Measurements from ENCODE around the gene NR1H4.
"Not testable (repeated sequence)": the region's sequence is repeated elsewhere in the genome, so short reads cannot be mapped to it uniquely, and the experiment has no call there.

NR1H4 gene

GRCh38 chr12:100473050-100473715 is 483 bp upstream of the NR1H4 start:
- no peak for DNase-seq (ENCODE audit: low read depth)

GRCh38 chr12:100474617-100475016 is 951 bp downstream of the NR1H4 start:
- no peak for DNase-seq (ENCODE audit: low read depth)

GRCh38 chr12:100476013-100476751 is 2.5 kb downstream of the NR1H4 start:
- no peak for DNase-seq (ENCODE audit: low read depth)

DNA sequence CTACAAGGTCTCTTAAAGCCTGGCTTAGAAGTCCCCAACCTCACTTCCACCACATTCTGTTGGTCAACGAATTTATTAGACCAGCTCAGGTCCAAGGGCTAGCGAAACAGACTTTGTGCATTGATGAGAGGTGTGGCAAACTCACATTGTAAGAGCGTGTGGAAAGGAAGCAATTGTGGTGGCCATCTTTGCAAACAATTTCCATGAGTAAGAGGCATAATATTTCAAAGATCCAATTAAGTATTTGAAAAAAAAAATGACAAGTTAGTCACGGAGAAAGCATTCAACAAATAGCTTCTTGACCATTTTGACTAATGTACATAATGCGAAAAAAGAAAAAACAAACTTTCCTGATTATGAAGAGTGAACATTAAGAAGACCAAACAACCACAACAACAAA is 7.4 kb downstream of the NR1H4 start:
- peak; percentile 12 for DNase-seq (ENCODE audit: low read depth)

DNA sequence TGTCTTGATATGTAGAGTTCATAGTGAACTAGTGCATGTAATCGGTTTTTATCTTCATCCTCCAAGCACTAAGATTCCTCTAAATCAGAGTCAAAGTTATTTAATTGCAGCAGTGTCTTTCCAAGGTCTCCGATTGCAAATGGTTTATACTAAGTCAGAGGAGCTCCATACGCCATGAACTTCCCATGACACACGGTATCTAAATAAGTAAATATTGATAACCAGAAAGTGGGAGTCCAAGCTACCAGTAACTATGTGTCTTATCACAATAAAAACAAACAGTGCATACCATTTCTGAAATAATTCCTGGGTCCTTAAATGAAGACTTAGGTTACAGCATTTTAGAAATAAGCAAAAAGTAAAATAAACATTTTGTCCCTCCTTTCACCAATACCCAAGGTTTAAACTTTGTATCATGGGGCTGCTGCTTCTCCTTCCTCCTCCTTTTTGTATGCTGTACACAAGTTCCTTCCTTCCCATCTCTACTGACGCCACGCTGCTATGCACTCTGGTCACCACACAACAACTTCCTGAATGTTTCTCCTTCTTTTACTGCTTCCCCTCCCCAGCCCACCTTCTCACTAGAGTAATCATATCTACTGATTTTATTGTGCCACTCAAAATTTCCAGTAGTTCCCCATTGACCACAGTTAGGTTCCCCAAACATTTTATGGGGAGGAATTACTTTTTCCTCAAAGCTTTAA is 10.7 kb downstream of the NR1H4 start:
- no peak for DNase-seq (ENCODE audit: low read depth)

- no peak for DNase-seq (ENCODE audit: low read depth)
These were observed 11.3 kb downstream of the NR1H4 start for GRCh38 chr12:100484891-100485471.

DNA sequence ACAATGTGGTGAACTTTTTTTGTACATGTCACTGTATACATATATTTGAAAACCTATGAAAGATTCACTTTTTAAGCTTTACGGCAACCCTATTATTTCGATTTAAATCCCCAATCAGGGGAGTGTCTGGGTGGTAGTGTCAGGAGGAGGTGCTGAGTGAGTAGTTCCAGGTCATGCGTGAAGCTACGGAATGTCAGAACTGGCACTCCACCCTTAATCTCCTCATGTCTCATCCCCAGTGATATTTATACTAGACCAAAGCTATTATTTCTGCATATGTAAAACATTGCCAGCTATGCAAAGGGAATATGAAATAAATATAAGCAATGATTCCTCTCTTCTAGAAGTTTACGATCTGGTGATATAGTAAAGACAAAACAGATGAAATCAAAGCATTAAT is 12.3 kb downstream of the NR1H4 start:
- DNase-seq (ENCODE audit: low read depth): no peak

DNA sequence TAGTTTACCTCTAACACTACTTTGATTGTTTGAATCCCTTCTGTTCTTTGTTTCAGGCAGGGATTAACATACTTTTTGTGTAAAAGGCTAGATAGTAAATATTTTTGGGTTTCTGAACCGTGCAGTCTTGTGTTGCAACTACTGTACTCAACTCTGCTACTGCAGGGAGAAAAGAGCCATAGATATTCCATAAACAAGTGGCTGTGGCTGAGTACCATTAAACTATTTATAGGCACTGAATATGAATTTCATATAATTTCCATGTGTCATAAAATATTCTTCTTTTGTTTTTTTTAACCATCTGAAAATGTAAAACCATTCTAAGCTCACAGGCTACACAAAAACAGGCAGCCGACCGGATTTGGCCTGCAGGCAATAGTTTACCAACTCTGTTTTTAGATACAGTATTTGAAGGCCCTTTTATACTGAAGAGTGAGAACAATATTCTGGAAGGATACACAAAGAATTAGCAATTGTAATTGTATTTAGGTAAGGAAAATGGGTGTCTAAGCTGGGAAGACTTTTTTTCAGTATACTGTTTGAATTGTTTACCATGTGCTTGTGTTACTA is 15.7 kb downstream of the NR1H4 start:
- no peak for DNase-seq (ENCODE audit: low read depth)

GRCh38 chr12:100490056-100490455 is 16.4 kb downstream of the NR1H4 start:
- DNase-seq (ENCODE audit: low read depth): no peak

DNA sequence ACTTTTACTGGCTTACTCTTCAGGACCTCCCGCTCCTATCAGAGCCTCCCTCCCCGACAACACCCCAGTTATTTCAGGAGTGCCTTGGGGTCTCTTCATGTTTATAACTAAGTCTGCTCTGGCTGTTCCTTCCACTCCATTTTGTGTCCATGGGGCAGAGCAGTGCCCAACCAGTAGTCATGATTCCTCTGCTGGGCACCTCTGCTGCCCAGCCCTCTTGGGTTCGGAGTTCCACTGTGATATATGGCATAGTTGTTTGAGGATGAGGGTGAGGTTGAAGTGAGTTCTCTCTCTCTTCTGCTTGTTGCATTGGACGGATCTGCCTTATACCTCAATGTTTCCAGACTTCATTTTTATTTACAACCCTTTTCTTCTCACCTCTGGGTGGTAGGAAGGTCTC is 17.4 kb downstream of the NR1H4 start:
- no peak for DNase-seq (ENCODE audit: low read depth)

DNA sequence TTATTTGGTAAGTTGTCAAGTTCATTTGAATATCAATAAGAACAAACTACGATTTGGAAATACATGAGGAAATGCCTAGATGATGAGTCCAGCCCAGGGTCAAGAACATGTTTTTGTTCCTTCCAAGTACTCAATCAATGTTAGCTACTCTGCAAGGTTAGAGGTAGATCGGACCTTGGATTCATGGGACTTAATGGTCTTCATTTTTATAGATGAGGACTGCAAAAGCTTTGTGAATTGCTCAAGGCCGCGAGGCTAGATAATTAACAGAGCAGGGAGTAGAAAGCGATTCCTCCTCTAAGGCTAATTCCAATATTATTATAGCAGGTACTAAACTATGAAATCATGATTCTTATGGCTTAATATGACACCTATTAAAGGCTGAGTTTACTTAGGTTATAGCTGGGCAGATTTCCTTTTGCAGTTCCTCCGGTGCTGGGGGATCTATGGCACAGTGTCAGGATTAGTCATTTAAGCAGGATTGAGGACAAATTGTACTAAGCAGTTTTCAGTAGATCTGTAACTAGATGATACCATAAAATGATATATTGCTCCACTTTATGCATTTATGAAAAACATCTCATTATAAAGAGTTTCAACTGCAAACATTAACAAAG is 19.8 kb downstream of the NR1H4 start:
- no peak for DNase-seq (ENCODE audit: low read depth)

GRCh38 chr12:100494026-100494425 is 20.4 kb downstream of the NR1H4 start:
- DNase-seq (ENCODE audit: low read depth): no peak

DNA sequence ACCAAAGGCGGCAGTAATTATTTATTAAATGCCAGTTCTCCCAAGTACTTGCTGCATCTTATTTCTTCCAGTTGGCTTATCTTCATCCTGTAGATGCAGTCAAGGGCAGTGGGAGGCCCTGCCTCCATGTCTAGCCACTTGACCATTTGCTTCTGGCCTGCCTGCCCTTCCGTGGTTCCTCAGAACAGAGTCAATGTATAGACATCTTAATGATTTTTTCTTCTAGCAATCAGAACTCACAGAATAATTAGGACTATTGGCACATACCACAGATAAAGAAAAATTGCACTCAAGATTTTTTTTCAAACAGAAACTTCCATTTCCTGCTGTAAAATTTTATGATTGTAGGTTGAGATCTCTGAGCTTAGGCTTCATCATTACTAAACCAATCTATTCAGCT is 20.9 kb downstream of the NR1H4 start:
- DNase-seq (ENCODE audit: low read depth): no peak

DNA sequence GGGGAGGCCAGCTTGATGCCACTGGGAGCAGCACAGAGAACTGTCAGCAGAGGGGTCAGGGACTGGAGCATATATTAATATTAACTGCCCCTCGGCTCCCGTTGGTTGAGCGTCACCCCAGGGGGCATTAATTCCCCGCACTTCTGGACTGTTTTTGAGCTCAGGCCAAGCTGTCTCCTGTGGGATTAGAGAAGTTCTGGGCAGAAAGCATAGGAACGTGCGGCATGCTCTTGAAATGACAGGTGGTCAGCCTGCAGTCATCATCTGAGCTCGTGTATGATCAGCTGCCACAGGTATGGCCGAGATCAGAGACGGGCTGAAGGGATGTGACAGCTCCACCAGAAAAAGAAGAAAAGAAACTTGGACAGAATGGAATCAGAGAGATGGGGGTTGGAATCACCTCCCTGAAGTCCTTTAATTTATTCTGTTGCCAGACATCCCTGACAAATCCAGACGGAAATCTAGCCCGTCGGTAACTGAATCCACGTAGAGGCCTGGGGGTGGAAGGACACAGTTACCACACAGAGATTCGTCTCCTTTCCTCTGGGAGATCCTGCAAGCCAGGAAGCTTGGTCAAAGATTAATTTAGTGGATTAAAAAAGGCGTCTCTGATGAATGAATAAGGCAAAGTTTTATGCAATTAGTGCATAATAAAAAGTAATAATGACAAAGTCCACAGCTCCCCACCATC is 23.6 kb downstream of the NR1H4 start:
- no peak for DNase-seq (ENCODE audit: low read depth)

- DNase-seq (ENCODE audit: low read depth): no peak
These were observed 24.5 kb downstream of the NR1H4 start for GRCh38 chr12:100498141-100498540.

- DNase-seq (ENCODE audit: low read depth): no peak
These were observed 25.8 kb downstream of the NR1H4 start for GRCh38 chr12:100499416-100499815.

- not testable (repeated sequence) for DNase-seq (ENCODE audit: low read depth)
These were observed 29.1 kb downstream of the NR1H4 start for GRCh38 chr12:100502718-100503117.

DNA sequence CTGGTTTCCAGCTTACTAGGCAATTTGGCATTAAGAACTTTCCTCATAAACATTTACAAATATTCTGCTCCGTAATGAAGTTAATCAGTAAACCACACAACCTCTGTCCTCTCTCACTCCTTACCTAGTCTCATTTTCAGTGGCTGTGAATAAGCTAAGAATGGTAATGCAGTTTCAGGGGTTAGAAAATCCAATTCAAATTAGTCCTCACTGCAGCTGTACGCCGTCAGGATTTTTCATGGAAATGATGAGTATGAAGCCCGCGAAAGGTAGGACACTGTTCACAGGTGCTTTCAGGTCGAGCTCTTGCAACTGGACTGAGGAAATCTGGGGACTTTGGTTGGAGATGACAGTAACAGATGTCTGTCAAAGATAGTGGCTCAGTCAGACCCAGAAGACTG is 29.6 kb downstream of the NR1H4 start:
- no peak for DNase-seq (ENCODE audit: low read depth)

DNA sequence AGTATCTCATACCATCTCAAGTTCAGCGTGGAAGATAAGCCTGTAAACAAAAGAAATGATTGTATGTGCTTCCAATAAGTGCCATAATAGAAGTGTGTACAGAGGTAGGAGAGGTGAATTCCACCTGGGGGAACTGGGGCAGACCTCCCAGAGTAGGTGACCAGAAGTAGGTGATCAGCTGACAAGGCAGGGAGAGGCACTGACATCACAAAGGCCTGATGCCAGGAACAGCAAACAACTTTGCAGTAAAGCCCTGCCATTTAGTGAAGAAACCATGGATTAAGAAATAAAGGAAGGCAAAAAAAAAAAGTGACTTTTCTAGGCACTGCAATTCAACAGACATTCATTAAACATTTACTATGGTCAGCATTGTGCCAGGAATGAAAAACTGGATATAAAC is 31.1 kb downstream of the NR1H4 start:
- DNase-seq (ENCODE audit: low read depth): no peak

DNA sequence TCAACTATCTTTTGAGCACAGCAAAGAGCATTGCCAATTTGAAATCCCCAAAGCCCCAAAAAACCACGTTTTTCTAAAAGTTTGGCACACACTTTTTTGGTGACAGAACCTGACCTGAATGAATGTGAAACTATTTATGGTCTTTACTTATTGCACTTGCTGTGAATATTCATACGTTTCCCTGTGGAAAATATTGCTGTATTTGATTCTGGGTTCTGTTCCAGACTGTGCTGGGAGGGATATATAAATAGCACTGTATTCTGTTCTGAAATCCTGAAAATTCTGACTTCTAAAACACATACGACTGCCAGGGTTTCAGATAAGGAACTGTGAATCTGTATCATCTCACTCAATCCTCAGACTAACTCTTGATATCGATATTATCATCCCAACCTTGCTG is 35.1 kb downstream of the NR1H4 start:
- DNase-seq (ENCODE audit: low read depth): no peak

- no peak for DNase-seq (ENCODE audit: low read depth)
These were observed 39.0 kb downstream of the NR1H4 start for GRCh38 chr12:100512692-100513091.

All from ELR (cell line).